Measurements from ENCODE around the gene ARHGAP26. TPM values are rescaled to one million over a fixed set of nuclear protein-coding genes. Genes with fewer than 3 reads are reported as not detected.

ARHGAP26 gene
- total and polyA plus RNA-seq, 4 donors: 5.4 to 52.3 (median 30.4) TPM

- 85 to 96% methylated on average over 5 of the region's 5 CpGs for WGBS, 2 donors
- no peak for ATAC-seq (ENCODE audit: insufficient read depth, low FRiP score)
- Histone ChIP-seq H3K9ac (ENCODE audit: insufficient read depth in 1 of 2, low read length in 2 of 2) (no peak overlapping the region), H3K27me3 (ENCODE audit: control insufficient read depth in 3 of 3, insufficient read depth in 3 of 3, low read length in 2 of 3) (no peaks in the 10 kb centered on the region), H3K9me3 (ENCODE audit: control insufficient read depth in 4 of 4, insufficient read depth in 3 of 4, low read length in 3 of 4) (no peaks in the 10 kb centered on the region), H3K36me3 (ENCODE audit: control insufficient read depth in 4 of 4, insufficient read depth in 4 of 4, low read length in 4 of 4) (peaks cover 0 to 5% (median 0%) of the 10 kb centered on the region in 4 donors), H3K27ac (ENCODE audit: low read depth in 1 of 2, low read length in 1 of 2) (peak overlapping the region; percentile 21 to 63), H3K4me1 (ENCODE audit: control insufficient read depth in 5 of 5, insufficient read depth in 5 of 5, low read length in 5 of 5) (peaks cover 0 to 29% (median 11%) of the 10 kb centered on the region in 5 donors), H3K4me3 (no peak overlapping the region)
- no peak for TF ChIP-seq CTCF (IDR thresholded peaks at IDR 0.05; ENCODE audit: control extremely low read depth, extremely low read depth)
- DNase-seq: no peak
Measured at GRCh38 chr5:143154510-143155370, 384.6 kb downstream of the ARHGAP26 start.

- H3K4me3 ChIP-seq: no peak overlapping the region
- no peak overlapping the region for H3K9ac ChIP-seq (ENCODE audit: insufficient read depth in 1 of 2, low read length in 2 of 2)
- peak overlapping the region; percentile 21 to 63 for H3K27ac ChIP-seq (ENCODE audit: low read depth in 1 of 2, low read length in 1 of 2)
- H3K4me1 ChIP-seq (ENCODE audit: control insufficient read depth in 5 of 5, insufficient read depth in 5 of 5, low read length in 5 of 5): peaks cover 0 to 29% (median 11%) of the 10 kb centered on the region in 5 donors
- TF ChIP-seq CTCF (IDR thresholded peaks at IDR 0.05; ENCODE audit: control extremely low read depth, extremely low read depth): no peak
- DNase-seq (no peak), ATAC-seq (ENCODE audit: insufficient read depth, low FRiP score) (no peak)
- H3K9me3 ChIP-seq (ENCODE audit: control insufficient read depth in 4 of 4, insufficient read depth in 3 of 4, low read length in 3 of 4): no peaks in the 10 kb centered on the region
- WGBS, 2 donors: 68 to 76% methylated on average over 3 of the region's 3 CpGs
- no peaks in the 10 kb centered on the region for H3K27me3 ChIP-seq (ENCODE audit: control insufficient read depth in 3 of 3, insufficient read depth in 3 of 3, low read length in 2 of 3)
- peaks cover 0 to under 1% (median 0%) of the 10 kb centered on the region in 4 donors for H3K36me3 ChIP-seq (ENCODE audit: control insufficient read depth in 4 of 4, insufficient read depth in 4 of 4, low read length in 4 of 4)
Measured at GRCh38 chr5:143155455-143155854, 385.3 kb downstream of the ARHGAP26 start.

- Histone ChIP-seq H3K9ac (ENCODE audit: insufficient read depth in 1 of 2, low read length in 2 of 2) (no peak overlapping the region), H3K27me3 (ENCODE audit: control insufficient read depth in 3 of 3, insufficient read depth in 3 of 3, low read length in 2 of 3) (no peaks in the 10 kb centered on the region), H3K9me3 (ENCODE audit: control insufficient read depth in 4 of 4, insufficient read depth in 3 of 4, low read length in 3 of 4) (no peaks in the 10 kb centered on the region), H3K27ac (ENCODE audit: low read depth in 1 of 2, low read length in 1 of 2) (peak overlapping the region in 1 of 2 donors; percentile 33), H3K4me3 (no peak overlapping the region), H3K36me3 (ENCODE audit: control insufficient read depth in 4 of 4, insufficient read depth in 4 of 4, low read length in 4 of 4) (no peaks in the 10 kb centered on the region), H3K4me1 (ENCODE audit: control insufficient read depth in 5 of 5, insufficient read depth in 5 of 5, low read length in 5 of 5) (peaks cover 0 to 29% (median 11%) of the 10 kb centered on the region in 5 donors)
- no peak for DNase-seq
- ATAC-seq (ENCODE audit: insufficient read depth, low FRiP score): no peak
- no peak for TF ChIP-seq CTCF (IDR thresholded peaks at IDR 0.05; ENCODE audit: control extremely low read depth, extremely low read depth)
- WGBS, 2 donors: 73 to 84% methylated on average over 1 of the region's 1 CpG
Measured at GRCh38 chr5:143156086-143156485, 385.9 kb downstream of the ARHGAP26 start.

All from lung (tissue), 12 donors.